H1 (cell line): ENCODE results near the gene PLA2R1. TPM values are rescaled to one million over a fixed set of nuclear protein-coding genes. Genes with fewer than 3 reads are reported as not detected.

Experiments used
- CTCF ChIA-PET: fragments of 300-600 bp; sonication (Branson Sonifier 250); formaldehyde crosslinking; loops from one replicate; lab custom pipeline; 2021; ENCODE audit not compliant: partially characterized antibody; lab: Charles Lee
- POLR2A ChIA-PET: fragments of 300-600 bp; sonication (Branson Sonifier 250); formaldehyde crosslinking; loops from one replicate; lab custom pipeline; 2021; ENCODE audit warnings: inconsistent platforms; ENCODE audit not compliant: partially characterized antibody; lab: Charles Lee
- DNase-seq, 2 experiments: peaks; one replicate each; pipeline versions ENCODE4 v3.0.0 to v3.0.0-alpha.2; 2010 to 2022; ENCODE audit warnings: low spot score in 2 of 2, low read depth in 1 of 2, mixed read lengths in 1 of 2
- FAIRE-seq: peaks from 2 replicates; lab custom pipeline; 2011; peaks lifted over from hg19 to GRCh38; lab: Jason Lieb, UNC
- H2AFZ ChIP-seq: 2 replicates; pipeline ENCODE4 v1.8.1; 2012; ENCODE audit warnings: low read length, inconsistent platforms
- H2AK5ac ChIP-seq: 2 replicates; pipeline ENCODE4 v1.6.1; 2013; ENCODE audit warnings: low read depth, low read length
- H2BK120ac ChIP-seq: replicated peaks from 2 replicates; pipeline ENCODE3; 2013; ENCODE audit warnings: low read depth, low read length, inconsistent platforms
- H2BK12ac ChIP-seq: 2 replicates; pipeline ENCODE4 v1.6.1; 2013; ENCODE audit warnings: low read depth, low read length
- H2BK15ac ChIP-seq: 2 replicates; pipeline ENCODE4 v1.6.1; 2013; ENCODE audit warnings: low read length
- H2BK20ac ChIP-seq: 2 replicates; pipeline ENCODE4 v1.6.1; 2013; ENCODE audit warnings: low read length
- H2BK5ac ChIP-seq: 2 replicates; pipeline ENCODE4 v1.6.1; 2013; ENCODE audit warnings: low read depth, low read length
- H3K14ac ChIP-seq: 2 replicates; pipeline ENCODE4 v1.6.1; 2013; ENCODE audit warnings: inconsistent platforms; ENCODE audit not compliant: insufficient read length
- H3K18ac ChIP-seq: 2 replicates; pipeline ENCODE4 v1.6.1; 2013; ENCODE audit warnings: low read length; ENCODE audit errors: extremely low read depth
- H3K23ac ChIP-seq: 2 replicates; pipeline ENCODE4 v1.6.1; 2013; ENCODE audit warnings: inconsistent platforms; ENCODE audit not compliant: insufficient read length
- H3K23me2 ChIP-seq: 2 replicates; pipeline ENCODE4 v1.6.1; 2013; ENCODE audit warnings: low read depth, low read length
- H3K27ac ChIP-seq: 2 replicates; pipeline ENCODE4 v1.6.1; 2011; ENCODE audit warnings: low read depth, low read length, inconsistent platforms
- H3K27me3 ChIP-seq, 4 experiments: replicated peaks in 1 of 4; 1 replicate in 1 of 4; 2 replicates in 3 of 4; pipeline versions ENCODE4 v1.6.1 to v1.8.1; 2011 to 2013; ENCODE audit warnings: low read length in 3 of 4, mild to moderate bottlenecking in 3 of 4, inconsistent platforms in 2 of 4, mixed read lengths in 2 of 4, moderate library complexity in 1 of 4; ENCODE audit not compliant: control insufficient read depth in 3 of 4, insufficient read depth in 3 of 4; ENCODE audit errors: extremely low read depth in 1 of 4
- H3K36me3 ChIP-seq, 4 experiments: 2 replicates each; pipeline versions ENCODE4 v1.6.1 to v1.8.1; 2011 to 2013; ENCODE audit warnings: mild to moderate bottlenecking in 4 of 4, low read length in 3 of 4, moderate library complexity in 2 of 4, control low read depth in 1 of 4, inconsistent platforms in 1 of 4; ENCODE audit not compliant: insufficient read depth in 4 of 4, control insufficient read depth in 2 of 4
- H3K4ac ChIP-seq: replicated peaks from 2 replicates; pipeline ENCODE3; 2013; ENCODE audit warnings: low read length, low read depth, mixed read lengths, inconsistent platforms; ENCODE audit not compliant: insufficient read length
- H3K4me1 ChIP-seq, 4 experiments: replicated peaks in 1 of 4; 1 replicate in 1 of 4; 2 replicates in 3 of 4; pipeline versions ENCODE4 v1.6.1 to v1.8.1; 2011 to 2013; ENCODE audit warnings: low read length in 3 of 4, inconsistent platforms in 2 of 4, mixed read lengths in 1 of 4; ENCODE audit not compliant: insufficient read depth in 4 of 4, control insufficient read depth in 3 of 4
- H3K4me2 ChIP-seq, 2 experiments: 2 replicates each; pipeline versions ENCODE4 v1.6.1 to v1.8.1; 2011 to 2013; ENCODE audit warnings: low read depth in 2 of 2, low read length in 2 of 2, control low read depth in 1 of 2, inconsistent platforms in 1 of 2, mild to moderate bottlenecking in 1 of 2; ENCODE audit not compliant: insufficient read depth in 1 of 2
- H3K4me3 ChIP-seq, 4 experiments: fragments of 200-600, 300-600 bp in 1 of 4; sonication (generic), shearing (Covaris generic), sonication (Bioruptor Twin) in 1 of 4; 2 replicates each; pipeline versions ENCODE4 v1.5.1 to v1.8.1; 2011 to 2016; ENCODE audit warnings: low read length in 4 of 4, low read depth in 3 of 4, control low read depth in 2 of 4, inconsistent platforms in 2 of 4, mild to moderate bottlenecking in 2 of 4, mixed read lengths in 1 of 4, moderate library complexity in 1 of 4; ENCODE audit not compliant: insufficient read depth in 2 of 4; ENCODE audit errors: extremely low read depth in 1 of 4
- H3K56ac ChIP-seq: replicated peaks from 2 replicates; pipeline ENCODE3; 2013; ENCODE audit warnings: low read depth, mild to moderate bottlenecking, mixed read lengths, low read length, inconsistent platforms; ENCODE audit not compliant: insufficient read length
- H3K79me1 ChIP-seq: 2 replicates; pipeline ENCODE4 v1.6.1; 2013; ENCODE audit warnings: low read depth, low read length, control low read depth
- H3K79me2 ChIP-seq, 2 experiments: 2 replicates each; pipeline versions ENCODE4 v1.6.1 to v1.8.1; 2012 to 2013; ENCODE audit warnings: low read length in 2 of 2, mild to moderate bottlenecking in 2 of 2, inconsistent platforms in 1 of 2; ENCODE audit not compliant: insufficient read depth in 2 of 2, control insufficient read depth in 1 of 2
- H3K9ac ChIP-seq, 4 experiments: replicated peaks in 1 of 4; 1 replicate in 1 of 4; 2 replicates in 3 of 4; pipeline versions ENCODE4 v1.6.1 to v1.8.1; 2011 to 2013; ENCODE audit warnings: low read depth in 3 of 4, low read length in 3 of 4, control low read depth in 2 of 4, mild to moderate bottlenecking in 2 of 4, moderate library complexity in 2 of 4, inconsistent platforms in 1 of 4; ENCODE audit errors: extremely low read depth in 1 of 4
- H3K9me3 ChIP-seq, 2 experiments: 2 replicates each; pipeline versions ENCODE4 v1.6.1 to v1.8.1; 2012 to 2013; ENCODE audit warnings: mild to moderate bottlenecking in 2 of 2, moderate library complexity in 2 of 2, control low read depth in 1 of 2, inconsistent platforms in 1 of 2, low read depth in 1 of 2, low read length in 1 of 2, mixed read lengths in 1 of 2; ENCODE audit not compliant: insufficient read depth in 2 of 2
- H4K20me1 ChIP-seq, 2 experiments: replicated peaks in 1 of 2; 2 replicates each; pipeline versions ENCODE3 to v1.8.1; 2011 to 2013; ENCODE audit warnings: inconsistent platforms in 2 of 2, low read length in 2 of 2, mild to moderate bottlenecking in 1 of 2; ENCODE audit not compliant: insufficient read depth in 2 of 2, control insufficient read depth in 1 of 2
- H4K5ac ChIP-seq: 2 replicates; pipeline ENCODE4 v1.6.1; 2013; ENCODE audit warnings: low read length, low read depth, mixed read lengths, inconsistent platforms; ENCODE audit not compliant: insufficient read length
- H4K8ac ChIP-seq: 2 replicates; pipeline ENCODE4 v1.8.0; 2013; ENCODE audit warnings: mild to moderate bottlenecking, moderate library complexity, low read length, inconsistent platforms; ENCODE audit not compliant: insufficient read depth; ENCODE audit errors: extremely low read depth
- H4K91ac ChIP-seq: replicated peaks from 2 replicates; pipeline ENCODE3; 2013; ENCODE audit warnings: low read length, mixed read lengths, inconsistent platforms; ENCODE audit not compliant: insufficient read length
- BACH1 ChIP-seq: IDR thresholded peaks from 2 replicates; pipeline ENCODE4 v1.6.1; 2012; ENCODE audit warnings: low read length, improper control_type of control experiment
- CBX8 ChIP-seq: fragments of 300-800, 300-1000 bp; sonication (generic); IDR thresholded peaks from 2 replicates; pipeline ENCODE4 v1.7.1; 2016; ENCODE audit warnings: low read depth, low read length, borderline replicate concordance
- EGR1 ChIP-seq: IDR thresholded peaks from 2 replicates; pipeline ENCODE4 v1.6.1; 2011; ENCODE audit warnings: low read depth, low read length, borderline replicate concordance
- SIRT6 ChIP-seq: IDR thresholded peaks from one replicate; pipeline ENCODE4 v1.7.1; 2012; ENCODE audit warnings: low read length, inconsistent platforms
- SP2 ChIP-seq: IDR thresholded peaks from 2 replicates; pipeline ENCODE4 v1.6.1; 2012; ENCODE audit warnings: mild to moderate bottlenecking, low read length, inconsistent platforms
- WGBS, 2 experiments: shearing (Covaris generic) in 1 of 2; methylation state at CpG; one replicate each; pipeline versions ENCODE4 v1.1.6 to v1.1.7; 2013 to 2015; ENCODE audit warnings: low lambda C conversion rate in 2 of 2, mixed read lengths in 2 of 2, inconsistent platforms in 1 of 2, low coverage in 1 of 2, missing lambda C conversion rate in 1 of 2; ENCODE audit not compliant: insufficient replicate concordance in 2 of 2, insufficient coverage in 1 of 2, insufficient read length in 1 of 2; ENCODE audit errors: extremely low coverage in 1 of 2, missing lambda C conversion rate in 1 of 2; 5-methylcytosine and 5-hydroxymethylcytosine counted together
- polyA plus RNA-seq, 7 experiments: library from polyadenylated mRNA; depleted of rRNA in 3 of 7; stranded (reverse) in 5 of 7; unstranded in 2 of 7; fragments of >200 nt in 5 of 7; fragments of 200-250 nt in 2 of 7; gene quantifications; 1 replicate in 5 of 7; 2 replicates in 1 of 7; 4 replicates in 1 of 7; pipeline versions ENCODE4 v1.2.1 to v1.2.3, GENCODE V29; 2011 to 2013; ENCODE audit warnings: missing spikeins in 2 of 7, mixed read lengths in 2 of 7
- total RNA-seq: library from RNA; stranded (reverse); fragmentation: NEBNext Ultra II Directional; extraction: Animal tissue kit (Norgen Biotek cat#: 25700); gene quantifications from 2 replicates; pipeline ENCODE4 v1.2.1, GENCODE V29; 2021
- TF ChIP-seq, protein P1 (sequence below): IDR thresholded peaks from 2 replicates; pipeline ENCODE4 v1.6.1; 2011; ENCODE audit warnings: low read depth, mild to moderate bottlenecking, low read length; ENCODE audit not compliant: insufficient read depth

PLA2R1 gene
- total and polyA plus RNA-seq, 2 of the 8 experiments (the other 6 are each of a cell fraction or from before 2014, with no cell fraction given) = 0.65 to 1.5 TPM

DNA sequence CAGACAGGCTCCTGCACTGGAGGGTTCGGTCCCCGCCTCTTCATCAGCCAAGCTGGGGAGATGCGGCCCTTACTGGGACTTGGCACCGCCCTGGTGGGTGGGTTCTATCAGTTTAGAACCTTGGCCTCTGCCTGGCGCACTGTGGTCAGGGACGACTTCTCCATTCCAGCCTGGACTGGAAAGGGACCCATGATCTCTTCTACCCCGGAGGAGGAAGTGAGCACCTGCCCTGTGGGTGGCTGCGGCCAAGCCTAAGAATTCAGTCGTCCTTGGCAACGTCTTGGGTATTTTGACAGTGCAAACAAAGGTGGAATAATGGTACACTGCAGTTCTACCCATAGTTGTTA, 157.5 kb downstream of the PLA2R1 start:
- H3K56ac ChIP-seq = no peak overlapping the region
- no peaks in the 10 kb centered on the region for H3K36me3 ChIP-seq
- no peaks in the 10 kb centered on the region for H3K79me2 ChIP-seq
- no peak overlapping the region for H2BK120ac ChIP-seq
- H3K4ac ChIP-seq = no peak overlapping the region
- no peak overlapping the region; the same call in 1 of the 2 replicates for H2BK12ac ChIP-seq
- WGBS, 2 experiments = 17% methylated on average over 10 of the region's 10 CpGs; no CpG with 5 or more reads in 1 of the 2 experiments
- H3K23ac ChIP-seq = no peak overlapping the region
- no peak overlapping the region for H3K18ac ChIP-seq
- H2BK20ac ChIP-seq = 0 out of 2 replicates have a peak overlapping the region, but pooled peaks have one; percentile 41
- FAIRE-seq = no peak
- no peaks in the 10 kb centered on the region for H3K79me1 ChIP-seq
- no peak overlapping the region for H2AK5ac ChIP-seq
- H3K4me1 ChIP-seq = peaks cover 0 to 2% (median under 1%) of the 10 kb centered on the region in 4 experiments; a peak in 3 of 7 replicates
- H2AFZ ChIP-seq = peak overlapping the region; percentile 99
- H4K91ac ChIP-seq = no peak overlapping the region
- H4K5ac ChIP-seq = no peak overlapping the region
- no peak overlapping the region for H2BK5ac ChIP-seq
- no peak overlapping the region for H3K27ac ChIP-seq
- no peak for DNase-seq
- peak overlapping the region; percentile 43 to 77 (median 70) for H3K4me3 ChIP-seq
- H3K23me2 ChIP-seq = peaks cover 5% of the 10 kb centered on the region; the same call in 1 of the 2 replicates
- CTCF ChIA-PET = interaction anchor here (1.6 to 3.6 kb wide), 3 partner anchors 10 to 98 kb away, joined by 4 to 22 read pairs (median 6); no protein-coding TSS in a partner anchor
- H3K14ac ChIP-seq = no peak overlapping the region
- H3K9ac ChIP-seq = peak overlapping the region in 2 of 4 experiments; percentile 39 to 45; a peak in 2 of 7 replicates
- no peaks in the 10 kb centered on the region for H3K9me3 ChIP-seq
- POLR2A ChIA-PET = interaction anchor here (1.0 to 1.5 kb wide), 3 partner anchors 10 to 192 kb away, joined by 3 to 5 read pairs (median 3); no protein-coding TSS in a partner anchor
- H4K8ac ChIP-seq = no peak overlapping the region; the same call in 1 of the 2 replicates
- peak overlapping the region; percentile 80 to 81 for H3K4me2 ChIP-seq
- no peak overlapping the region for H2BK15ac ChIP-seq
- H4K20me1 ChIP-seq = no peaks in the 10 kb centered on the region
- peaks cover 0 to 23% (median 21%) of the 10 kb centered on the region in 4 experiments; a peak in 6 of 7 replicates for H3K27me3 ChIP-seq
- no peak for TF ChIP-seq CBX8
- no peak for TF ChIP-seq EGR1
- no peak for TF ChIP-seq SP2
- TF ChIP-seq, protein P1, sequence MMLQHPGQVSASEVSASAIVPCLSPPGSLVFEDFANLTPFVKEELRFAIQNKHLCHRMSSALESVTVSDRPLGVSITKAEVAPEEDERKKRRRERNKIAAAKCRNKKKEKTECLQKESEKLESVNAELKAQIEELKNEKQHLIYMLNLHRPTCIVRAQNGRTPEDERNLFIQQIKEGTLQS = no peak
- TF ChIP-seq BACH1 = no peak
- no peak for TF ChIP-seq SIRT6
